Mesendoderm (in vitro differentiated cells): ENCODE measurements around the gene NEMP2.

Experiments
- DNase-seq: peaks from one replicate; pipeline ENCODE4 v3.0.0; 2013
- H2AK5ac ChIP-seq: 2 replicates; pipeline ENCODE4 v1.6.1; 2013; ENCODE audit warnings: low read length, inconsistent platforms
- H2BK120ac ChIP-seq: 2 replicates; pipeline ENCODE4 v1.6.1; 2013; ENCODE audit warnings: low read depth, mild to moderate bottlenecking, low read length, moderate library complexity, mixed read lengths
- H2BK15ac ChIP-seq: replicated peaks from 2 replicates; pipeline ENCODE4 v1.6.1; 2013; ENCODE audit warnings: low read depth, mild to moderate bottlenecking, moderate library complexity
- H2BK5ac ChIP-seq: 2 replicates; pipeline ENCODE4 v1.6.1; 2013; ENCODE audit warnings: low read length, inconsistent platforms
- H3K18ac ChIP-seq: 2 replicates; pipeline ENCODE4 v1.6.1; 2013; ENCODE audit warnings: mild to moderate bottlenecking, low read length, mixed read lengths
- H3K23ac ChIP-seq: one replicate; pipeline ENCODE4 v1.6.1; 2013; ENCODE audit warnings: low read length
- H3K27ac ChIP-seq: 2 replicates; pipeline ENCODE4 v1.5.1; 2013; ENCODE audit warnings: low read depth, mild to moderate bottlenecking, inconsistent platforms, low read length, moderate library complexity
- H3K27me3 ChIP-seq: 2 replicates; pipeline ENCODE4 v1.6.1; 2013; ENCODE audit warnings: low read length, control low read depth, mild to moderate bottlenecking, inconsistent platforms; ENCODE audit not compliant: insufficient read depth, poor library complexity
- H3K36me3 ChIP-seq: 2 replicates; pipeline ENCODE4 v1.6.1; 2013; ENCODE audit warnings: low read length, inconsistent platforms; ENCODE audit not compliant: control insufficient read depth, insufficient read depth
- H3K4ac ChIP-seq: one replicate; pipeline ENCODE4 v1.6.1; 2013; ENCODE audit warnings: low read depth, mild to moderate bottlenecking, low read length, moderate library complexity
- H3K4me1 ChIP-seq: 2 replicates; pipeline ENCODE4 v1.6.1; 2013; ENCODE audit warnings: low read depth, low read length, inconsistent platforms; ENCODE audit not compliant: control insufficient read depth
- H3K4me2 ChIP-seq: 2 replicates; pipeline ENCODE4 v1.6.1; 2013; ENCODE audit warnings: low read length
- H3K4me3 ChIP-seq: 2 replicates; pipeline ENCODE4 v1.5.1; 2013; ENCODE audit warnings: mild to moderate bottlenecking, low read length
- H3K56ac ChIP-seq: one replicate; pipeline ENCODE4 v1.6.1; 2013; ENCODE audit warnings: low read length
- H3K79me1 ChIP-seq: 2 replicates; pipeline ENCODE4 v1.6.1; 2013; ENCODE audit warnings: low read length, inconsistent platforms
- H3K79me2 ChIP-seq: 2 replicates; pipeline ENCODE4 v1.6.1; 2013; ENCODE audit warnings: mild to moderate bottlenecking, low read length; ENCODE audit not compliant: control insufficient read depth, insufficient read depth
- H3K9ac ChIP-seq: 2 replicates; pipeline ENCODE4 v1.6.1; 2013; ENCODE audit warnings: low read length, inconsistent platforms
- H4K5ac ChIP-seq: one replicate; pipeline ENCODE4 v1.6.1; 2013; ENCODE audit warnings: low read length
- H4K8ac ChIP-seq: one replicate; pipeline ENCODE4 v1.6.1; 2013; ENCODE audit warnings: low read depth, mild to moderate bottlenecking, control low read depth, low read length, moderate library complexity
- WGBS: extraction: QIAGEN DNeasy Blood & Tissue Kit; methylation state at CpG from one replicate; pipeline ENCODE4 v1.1.7; 2013; ENCODE audit warnings: low lambda C conversion rate, missing lambda C conversion rate; ENCODE audit not compliant: insufficient coverage; ENCODE audit errors: extremely low coverage; 5-methylcytosine and 5-hydroxymethylcytosine counted together

The NEMP2 gene

DNA sequence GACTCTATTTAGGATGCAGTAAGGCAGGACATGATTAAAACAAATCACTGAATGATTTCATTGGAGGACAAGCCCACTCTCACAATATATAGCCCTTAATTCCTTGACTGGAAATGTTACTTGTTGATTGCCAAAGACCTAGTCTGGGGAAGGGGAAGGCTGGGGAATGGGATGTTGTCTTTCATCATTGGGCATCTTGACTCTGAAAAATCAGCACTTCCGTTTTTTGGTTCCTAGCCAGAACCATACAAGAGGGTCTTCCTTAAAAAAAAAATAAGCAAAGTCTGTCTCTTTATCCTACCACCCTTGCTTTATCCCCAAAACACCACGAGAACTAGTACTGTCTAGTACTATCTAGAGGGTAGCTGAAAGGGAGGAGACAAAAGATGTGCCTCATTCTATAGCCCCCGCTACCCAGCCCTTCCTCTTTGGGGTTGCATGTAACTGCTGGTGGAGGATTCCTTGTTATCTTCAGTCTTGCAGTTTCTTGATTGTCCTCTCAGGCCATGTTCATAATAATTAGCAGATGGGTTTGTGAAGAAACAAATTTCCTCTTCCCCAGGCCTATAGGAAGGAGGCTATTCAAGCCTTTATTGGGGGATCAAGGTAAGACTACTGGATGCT is 55.8 kb downstream of the NEMP2 start:
- H3K4me2 ChIP-seq = no peak overlapping the region

GRCh38 chr2:190477661-190478454 is 56.7 kb downstream of the NEMP2 start:
- H3K27ac ChIP-seq = no peak overlapping the region
- no peak overlapping the region for H3K4me2 ChIP-seq
- H3K9ac ChIP-seq = no peak overlapping the region
- H3K56ac ChIP-seq = no peak overlapping the region
- H3K4ac ChIP-seq = no peak overlapping the region
- no peaks in the 10 kb centered on the region for H3K4me1 ChIP-seq
- no peak overlapping the region for H2AK5ac ChIP-seq
- no peak overlapping the region for H3K18ac ChIP-seq
- H3K79me1 ChIP-seq = no peaks in the 10 kb centered on the region
- no peak overlapping the region for H2BK15ac ChIP-seq
- H3K23ac ChIP-seq = no peak overlapping the region
- H4K8ac ChIP-seq = no peak overlapping the region
- H3K79me2 ChIP-seq = no peaks in the 10 kb centered on the region
- H2BK120ac ChIP-seq = no peak overlapping the region
- H3K27me3 ChIP-seq = no peaks in the 10 kb centered on the region
- no peaks in the 10 kb centered on the region for H3K36me3 ChIP-seq
- H2BK5ac ChIP-seq = no peak overlapping the region
- H4K5ac ChIP-seq = no peak overlapping the region
- DNase-seq = no peak
- WGBS = no CpG with 5 or more reads among the region's 4 CpGs
- H3K4me3 ChIP-seq = no peak overlapping the region

More for the DNA sequence above, 55.8 kb downstream of the NEMP2 start:
- no peaks in the 10 kb centered on the region for H3K27me3 ChIP-seq
- H3K4me3 ChIP-seq = no peak overlapping the region
- no peak overlapping the region for H3K9ac ChIP-seq
- H3K27ac ChIP-seq = no peak overlapping the region
- H2BK5ac ChIP-seq = no peak overlapping the region
- no peak overlapping the region for H4K8ac ChIP-seq
- H2BK120ac ChIP-seq = no peak overlapping the region
- no peaks in the 10 kb centered on the region for H3K4me1 ChIP-seq
- H3K36me3 ChIP-seq = no peaks in the 10 kb centered on the region
- H2BK15ac ChIP-seq = no peak overlapping the region
- H3K4ac ChIP-seq = no peak overlapping the region
- DNase-seq = no peak
- no peaks in the 10 kb centered on the region for H3K79me2 ChIP-seq
- H3K79me1 ChIP-seq = no peaks in the 10 kb centered on the region
- H3K23ac ChIP-seq = no peak overlapping the region
- no peak overlapping the region for H4K5ac ChIP-seq
- no peak overlapping the region for H3K56ac ChIP-seq
- no peak overlapping the region for H2AK5ac ChIP-seq
- no peak overlapping the region for H3K18ac ChIP-seq
- WGBS = no CpG with 5 or more reads among the region's 3 CpGs

- no peak overlapping the region for H2BK15ac ChIP-seq
- H3K4me1 ChIP-seq = no peaks in the 10 kb centered on the region
- no peak overlapping the region for H2BK120ac ChIP-seq
- no peaks in the 10 kb centered on the region for H3K79me2 ChIP-seq
- H4K8ac ChIP-seq = no peak overlapping the region
- no CpG with 5 or more reads among the region's 5 CpGs for WGBS
- no peaks in the 10 kb centered on the region for H3K27me3 ChIP-seq
- H3K4ac ChIP-seq = no peak overlapping the region
- no peak overlapping the region for H3K27ac ChIP-seq
- no peak overlapping the region for H3K9ac ChIP-seq
- H3K4me2 ChIP-seq = no peak overlapping the region
- no peak overlapping the region for H3K23ac ChIP-seq
- H2BK5ac ChIP-seq = no peak overlapping the region
- H2AK5ac ChIP-seq = no peak overlapping the region
- H3K4me3 ChIP-seq = no peak overlapping the region
- H3K18ac ChIP-seq = no peak overlapping the region
- no peaks in the 10 kb centered on the region for H3K36me3 ChIP-seq
- H3K79me1 ChIP-seq = no peaks in the 10 kb centered on the region
- H4K5ac ChIP-seq = no peak overlapping the region
- no peak overlapping the region for H3K56ac ChIP-seq
- DNase-seq = no peak
Measured at GRCh38 chr2:190470256-190470826, 64.2 kb downstream of the NEMP2 start.

DNA sequence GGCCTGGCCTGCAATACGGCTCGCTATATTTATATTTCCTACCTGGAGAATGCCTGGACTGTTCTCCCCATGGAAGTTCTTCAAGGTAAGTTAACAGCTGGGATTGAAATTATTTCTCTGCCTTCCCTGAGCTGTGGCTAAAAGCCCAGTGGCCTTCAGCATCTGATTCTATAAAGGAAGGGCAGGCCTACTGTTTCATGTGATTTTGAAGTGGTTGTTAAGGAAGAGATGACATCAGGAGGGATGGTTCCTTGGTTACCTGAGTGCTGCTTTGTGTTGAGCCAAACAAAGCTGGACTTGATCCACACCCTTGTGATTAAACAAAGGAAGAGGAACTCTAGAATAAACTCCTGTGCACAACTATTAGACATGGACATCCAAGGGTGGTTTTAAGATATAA is 64.8 kb downstream of the NEMP2 start:
- Histone ChIP-seq H2BK5ac (no peak overlapping the region), H4K5ac (no peak overlapping the region), H3K27me3 (no peaks in the 10 kb centered on the region), H3K23ac (no peak overlapping the region), H3K9ac (no peak overlapping the region), H3K79me2 (no peaks in the 10 kb centered on the region), H2AK5ac (no peak overlapping the region), H3K4me3 (no peak overlapping the region), H3K56ac (no peak overlapping the region), H3K4me1 (no peaks in the 10 kb centered on the region), H4K8ac (no peak overlapping the region), H3K18ac (no peak overlapping the region), H3K4ac (no peak overlapping the region), H3K27ac (no peak overlapping the region), H3K4me2 (no peak overlapping the region), H2BK15ac (no peak overlapping the region), H3K36me3 (no peaks in the 10 kb centered on the region), H2BK120ac (no peak overlapping the region), H3K79me1 (no peaks in the 10 kb centered on the region)
- no CpG with 5 or more reads among the region's 2 CpGs for WGBS
- DNase-seq = peak; percentile 20

- Histone ChIP-seq H3K9ac (no peak overlapping the region), H3K4ac (no peak overlapping the region), H2BK15ac (no peak overlapping the region), H3K79me1 (no peaks in the 10 kb centered on the region), H3K23ac (no peak overlapping the region), H3K4me2 (no peak overlapping the region), H2BK5ac (no peak overlapping the region), H3K79me2 (no peaks in the 10 kb centered on the region), H3K27me3 (no peaks in the 10 kb centered on the region), H3K36me3 (no peaks in the 10 kb centered on the region), H3K4me1 (no peaks in the 10 kb centered on the region), H4K8ac (no peak overlapping the region), H3K18ac (no peak overlapping the region), H2AK5ac (no peak overlapping the region), H2BK120ac (no peak overlapping the region), H4K5ac (no peak overlapping the region), H3K4me3 (no peak overlapping the region), H3K27ac (no peak overlapping the region), H3K56ac (no peak overlapping the region)
- no CpG with 5 or more reads among the region's 4 CpGs for WGBS
- no peak for DNase-seq
Measured at GRCh38 chr2:190468814-190469569, 65.5 kb downstream of the NEMP2 start.
